Measurements from ENCODE around the gene ADPRHL1. TPM values are rescaled to one million over a fixed set of nuclear protein-coding genes. Genes with fewer than 3 reads are reported as not detected.

ADPRHL1 gene
- total RNA-seq, 1 donor from 2014 or later: 130 TPM

Small RNAs within 50 kb of the gene (small RNA-seq; reads per million reads assigned to genes)
- not detected for gene RNU1-16P (ENCODE audit: low replicate concordance)

Other genes with a start within 250 kb of the ADPRHL1 start
- gene PCID2, start 244.8 kb downstream of the ADPRHL1 start, total RNA-seq: 55.2 TPM
- gene CUL4A, start 243.9 kb downstream of the ADPRHL1 start, total RNA-seq: 198 TPM
- gene LAMP1, start 156.2 kb downstream of the ADPRHL1 start, total RNA-seq: 70.3 TPM
- 7.8 TPM for gene GRTP1, start 89.4 kb downstream of the ADPRHL1 start, total RNA-seq
- gene DCUN1D2, start 37.2 kb upstream of the ADPRHL1 start, total RNA-seq: 24.8 TPM
- gene TFDP1, start 131.3 kb upstream of the ADPRHL1 start, total RNA-seq: 60.5 TPM
- not detected for gene ATP4B, start 204.7 kb upstream of the ADPRHL1 start, total RNA-seq
- gene GRK1, start 213.7 kb upstream of the ADPRHL1 start, total RNA-seq: not detected

Data from tongue (tissue), 2 donors.